Upper lobe of left lung (tissue), 4 donors: Measurements from ENCODE around the gene ADAT1.

Source experiments
- EP300 ChIP-seq, 4 donors: sonication (generic); formaldehyde crosslinking; IDR thresholded peaks; one replicate each; pipeline ENCODE4 v1.5.1; 2017; ENCODE audit warnings: antibody characterized with exemption in 4 of 4, control low read depth in 2 of 4
- POLR2A ChIP-seq, 4 donors: fragments of 450-650 bp; IDR thresholded peaks; one replicate each; pipeline ENCODE4 v1.5.1; 2016 to 2017; ENCODE audit warnings: antibody characterized with exemption in 4 of 4, mild to moderate bottlenecking in 2 of 4
- POLR2AphosphoS5 ChIP-seq, 2 donors: sonication (generic); formaldehyde crosslinking; IDR thresholded peaks; one replicate each; pipeline ENCODE4 v1.5.1; 2017; ENCODE audit warnings: antibody characterized with exemption in 2 of 2
- TF ChIP-seq, protein P1 (sequence below), 6 experiments: fragments of 450-650 bp in 4 of 6; fragments of 200-600 bp in 2 of 6; sonication (generic) in 2 of 6; IDR thresholded peaks; one replicate each; pipeline ENCODE4 v1.5.1; 2016 to 2019; ENCODE audit warnings: antibody characterized with exemption in 6 of 6

DNA sequence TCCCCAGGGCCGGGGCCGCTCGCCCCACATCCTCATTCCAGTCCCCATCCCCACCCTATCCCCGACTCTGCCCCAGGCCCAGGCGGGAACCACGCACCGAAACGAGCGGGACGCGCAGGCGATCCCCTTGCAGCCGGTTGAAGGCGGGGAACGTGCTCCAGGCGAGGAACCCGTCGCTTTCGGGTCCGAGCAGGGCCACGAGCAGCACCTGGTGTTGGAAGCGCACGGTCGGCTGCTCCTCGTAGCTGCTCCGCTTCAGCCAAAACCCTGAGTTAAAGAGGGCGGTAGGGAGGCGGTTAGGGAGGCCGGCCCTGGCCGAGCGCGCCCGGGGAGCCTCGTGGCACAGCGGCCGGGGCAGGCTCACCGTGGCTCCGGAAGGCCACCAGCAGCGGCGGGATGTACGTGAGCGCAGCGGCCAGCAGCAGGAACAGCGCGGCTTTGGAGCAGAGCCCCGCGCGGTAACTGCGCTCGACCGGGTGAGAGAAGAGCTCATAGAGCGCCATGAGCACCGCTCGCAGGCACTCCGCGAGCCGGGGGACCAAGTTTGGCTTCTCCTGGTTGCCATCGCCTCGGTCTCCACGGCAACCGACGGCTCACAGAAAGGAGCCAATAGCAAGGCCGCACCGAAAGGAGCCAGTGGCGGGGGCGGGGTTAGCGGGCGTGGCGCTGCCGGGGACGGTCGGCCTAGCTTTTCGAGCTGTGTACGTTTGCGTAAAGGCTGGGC is 67.2 kb downstream of the ADAT1 start, which contains the start of gene TMEM231:
- TF ChIP-seq, protein P1, sequence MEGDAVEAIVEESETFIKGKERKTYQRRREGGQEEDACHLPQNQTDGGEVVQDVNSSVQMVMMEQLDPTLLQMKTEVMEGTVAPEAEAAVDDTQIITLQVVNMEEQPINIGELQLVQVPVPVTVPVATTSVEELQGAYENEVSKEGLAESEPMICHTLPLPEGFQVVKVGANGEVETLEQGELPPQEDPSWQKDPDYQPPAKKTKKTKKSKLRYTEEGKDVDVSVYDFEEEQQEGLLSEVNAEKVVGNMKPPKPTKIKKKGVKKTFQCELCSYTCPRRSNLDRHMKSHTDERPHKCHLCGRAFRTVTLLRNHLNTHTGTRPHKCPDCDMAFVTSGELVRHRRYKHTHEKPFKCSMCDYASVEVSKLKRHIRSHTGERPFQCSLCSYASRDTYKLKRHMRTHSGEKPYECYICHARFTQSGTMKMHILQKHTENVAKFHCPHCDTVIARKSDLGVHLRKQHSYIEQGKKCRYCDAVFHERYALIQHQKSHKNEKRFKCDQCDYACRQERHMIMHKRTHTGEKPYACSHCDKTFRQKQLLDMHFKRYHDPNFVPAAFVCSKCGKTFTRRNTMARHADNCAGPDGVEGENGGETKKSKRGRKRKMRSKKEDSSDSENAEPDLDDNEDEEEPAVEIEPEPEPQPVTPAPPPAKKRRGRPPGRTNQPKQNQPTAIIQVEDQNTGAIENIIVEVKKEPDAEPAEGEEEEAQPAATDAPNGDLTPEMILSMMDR (IDR thresholded peaks at IDR 0.05) = peak in 2 of 6 experiments; percentile 5 to 8
- peak in 2 of 4 donors; percentile 25 to 43 for TF ChIP-seq POLR2A (IDR thresholded peaks at IDR 0.05)
- TF ChIP-seq POLR2AphosphoS5 (IDR thresholded peaks at IDR 0.05) = peak in 1 of 2 donors; percentile 61
- TF ChIP-seq EP300 (IDR thresholded peaks at IDR 0.05) = no peak
